Lower leg skin (tissue), 3 donors: Measurements from ENCODE around the gene HSPG2.

Experiments used
- CTCF ChIP-seq, 3 donors: fragments of 450-650 bp; IDR thresholded peaks; one replicate each; pipeline ENCODE4 v1.5.1; 2016; ENCODE audit warnings: antibody characterized with exemption in 3 of 3, mild to moderate bottlenecking in 3 of 3, moderate library complexity in 2 of 3
- POLR2A ChIP-seq, 2 donors: fragments of 450-650 bp; IDR thresholded peaks; one replicate each; pipeline ENCODE4 v1.6.1; 2016 to 2017; ENCODE audit warnings: antibody characterized with exemption in 2 of 2, mild to moderate bottlenecking in 1 of 2, moderate library complexity in 1 of 2

- no peak for TF ChIP-seq CTCF (IDR thresholded peaks at IDR 0.05)
- no peak for TF ChIP-seq POLR2A (IDR thresholded peaks at IDR 0.05)
Observed at GRCh38 chr1:21793104-21793503, 144.0 kb downstream of the HSPG2 start.
